ENCODE data around the gene SYT7.
A peak's percentile ranks its signal among the peaks of the same experiment; 100 is the strongest.
"Not testable (repeated sequence)": the region's sequence is repeated elsewhere in the genome, so short reads cannot be mapped to it uniquely, and the experiment has no call there.

The SYT7 gene

GRCh38 chr11:61581030-61581928 lies at the start of gene SYT7:
Gene SYT7, minus strand, starts transcription at chr11:61581076. Its CDS starts 256 bp downstream, at chr11:61580820.
- DNase-seq, result peak; percentile 96

DNA sequence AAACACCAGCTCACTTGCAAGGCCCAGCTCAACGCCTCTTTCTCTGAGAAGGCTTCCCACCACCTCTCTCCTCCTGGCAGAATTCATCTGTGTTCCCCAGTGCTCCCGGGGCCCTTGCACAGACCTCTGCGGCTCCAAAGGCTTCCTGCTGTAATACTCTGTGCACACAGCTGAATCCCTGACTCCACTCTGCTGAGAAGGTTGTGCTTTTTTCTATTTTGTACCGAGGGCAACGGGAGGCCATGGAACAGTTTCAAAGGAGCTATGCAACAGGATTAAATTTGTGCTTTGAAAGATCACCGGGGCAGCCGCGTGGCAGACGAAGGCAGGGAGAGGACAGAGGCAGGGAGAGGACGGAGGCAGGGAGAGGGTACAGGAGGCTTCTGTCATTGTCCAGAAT lies 49.2 kb upstream of the SYT7 start:
- DNase-seq, result no peak

- DNase-seq, result no peak
Observed at GRCh38 chr11:61629082-61629833, 48.4 kb upstream of the SYT7 start.

DNA sequence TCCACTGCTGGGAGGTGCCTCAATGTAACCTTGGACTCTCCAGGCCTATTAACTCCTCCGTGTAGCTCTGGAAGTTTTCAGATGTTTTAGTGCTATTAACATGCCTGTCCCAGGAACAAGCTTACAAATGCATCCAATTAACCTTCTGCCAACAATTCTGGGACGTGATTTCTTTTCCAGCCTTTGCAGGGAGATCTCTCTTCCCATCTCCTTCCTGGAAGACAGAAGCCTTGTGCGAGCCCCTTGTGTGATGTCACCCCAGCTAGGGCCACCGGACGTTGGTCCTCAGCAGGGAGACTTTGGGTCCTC lies 47.7 kb upstream of the SYT7 start:
- no peak for DNase-seq

DNA sequence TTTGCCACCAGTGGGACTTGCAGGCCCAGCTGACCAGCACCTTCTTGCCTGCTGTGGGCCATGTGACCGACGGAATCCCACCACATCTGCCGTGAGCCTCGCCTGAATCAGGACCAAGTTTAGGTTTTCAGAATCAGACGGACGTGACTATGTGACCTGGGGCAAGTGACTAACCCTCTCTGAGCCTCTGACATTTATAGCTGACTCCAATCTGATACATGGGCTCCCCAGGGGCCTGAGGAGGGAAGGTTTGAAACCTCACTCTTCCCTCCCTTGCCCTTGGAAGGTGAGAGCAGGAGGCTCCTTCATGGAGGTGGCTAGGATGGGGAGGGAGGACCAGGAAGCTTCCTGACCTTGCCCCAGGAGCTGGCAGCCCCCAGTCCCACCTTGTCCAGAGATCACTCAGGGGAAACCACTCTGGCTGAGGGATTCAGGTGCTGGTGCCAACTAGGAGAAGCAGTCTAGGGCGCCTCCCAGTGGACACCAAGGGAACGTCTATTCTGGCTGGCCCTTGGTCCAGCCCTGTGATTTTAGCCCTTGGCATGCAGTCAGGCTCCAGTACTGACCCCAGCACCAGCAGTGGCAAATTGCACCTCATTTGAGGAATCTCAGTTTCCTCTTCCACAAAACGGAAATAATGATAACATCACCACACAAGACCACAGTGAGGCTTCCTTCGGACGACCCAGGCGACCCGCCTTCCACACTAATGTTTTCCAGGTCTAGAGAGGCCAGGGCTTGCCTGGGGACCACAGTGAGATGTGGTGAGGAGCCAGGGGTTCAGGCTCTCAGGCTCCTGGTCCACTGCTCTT lies 47.2 kb upstream of the SYT7 start:
- DNase-seq, result peak; percentile 44

DNA sequence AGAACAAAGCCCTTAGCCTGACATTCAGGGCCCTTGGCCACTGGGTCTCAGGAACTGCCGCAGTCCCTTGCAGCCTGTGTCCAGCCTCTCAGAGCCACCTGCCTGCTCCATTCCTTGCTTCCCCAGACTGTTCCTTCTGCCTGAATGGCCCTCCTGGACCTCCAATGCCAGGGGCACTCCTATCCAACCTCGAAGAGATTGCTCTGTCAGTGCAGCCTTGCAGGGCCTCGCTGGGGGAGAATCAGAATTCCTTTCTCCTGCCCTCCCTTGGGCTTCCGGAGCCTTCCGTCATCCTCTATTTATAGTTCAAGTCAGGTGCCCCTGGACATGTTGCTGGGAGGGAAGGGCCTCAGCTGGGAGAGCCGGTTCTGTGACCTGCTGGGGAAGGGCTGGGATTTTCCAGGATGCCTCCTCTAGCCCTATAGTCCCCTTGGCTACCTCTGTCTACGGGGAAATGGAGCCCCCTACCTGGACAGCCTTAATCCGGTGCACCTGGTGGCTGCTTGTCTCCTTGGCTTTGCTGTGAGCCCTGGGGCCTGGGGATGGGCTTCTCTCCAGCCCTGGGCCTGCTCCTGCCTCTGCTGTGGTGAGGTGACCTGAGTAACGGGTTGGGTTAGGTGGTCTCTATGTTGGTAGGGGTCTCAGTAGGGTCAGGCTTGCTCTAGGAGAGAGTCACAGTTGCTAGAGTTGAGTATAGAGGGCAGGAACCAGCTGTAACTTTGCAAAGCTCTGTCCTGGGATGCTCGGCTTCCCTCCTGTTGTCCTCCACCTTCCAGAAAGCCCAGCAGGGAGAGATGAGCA lies 45.9 kb upstream of the SYT7 start:
- no peak for DNase-seq

- DNase-seq, result no peak
Observed at GRCh38 chr11:61625525-61625924, 44.6 kb upstream of the SYT7 start.

GRCh38 chr11:61621917-61622585 lies 41.2 kb upstream of the SYT7 start:
- DNase-seq, result no peak

- no peak for DNase-seq
Observed at GRCh38 chr11:61619471-61620226, 38.8 kb upstream of the SYT7 start.

DNA sequence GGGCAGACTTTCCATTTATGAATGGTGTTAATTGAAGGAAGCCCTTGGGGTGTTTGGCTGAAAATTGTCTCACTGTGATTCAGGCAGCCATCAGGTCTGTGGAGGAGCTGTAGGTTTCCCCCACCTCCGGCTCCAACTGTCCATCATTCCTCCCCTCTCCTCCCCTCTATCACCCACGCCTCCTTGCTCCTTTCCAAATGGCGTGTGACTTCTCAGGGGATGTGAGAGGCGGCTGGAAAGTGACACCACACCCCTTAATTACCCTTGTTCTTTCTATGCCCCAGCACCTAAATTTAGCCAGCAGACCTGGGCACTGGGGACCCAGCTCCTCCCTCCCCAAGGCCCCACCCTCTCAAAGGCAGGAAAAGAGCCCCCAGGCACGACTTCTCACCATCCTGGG lies 38.1 kb upstream of the SYT7 start:
- DNase-seq, result no peak

DNA sequence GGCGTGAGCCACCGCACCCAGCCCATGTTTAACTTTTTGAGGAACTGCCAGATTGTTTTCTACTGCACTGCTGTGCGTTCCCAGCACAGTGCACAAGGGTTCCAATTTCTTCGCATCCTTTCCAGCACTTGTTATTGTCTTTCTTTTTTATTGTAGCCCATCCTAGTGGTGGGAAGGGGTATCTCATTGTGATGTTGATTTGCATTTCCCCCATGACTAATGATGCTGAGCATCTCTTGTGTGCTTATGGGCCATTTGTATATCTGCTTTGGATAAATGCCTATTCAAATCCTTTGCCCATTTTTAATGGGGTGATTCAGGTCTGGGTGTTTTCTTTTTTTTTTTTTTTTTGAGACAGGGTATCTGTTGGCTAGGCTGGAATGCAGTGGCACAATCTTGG lies 36.6 kb upstream of the SYT7 start:
- no peak for DNase-seq

GRCh38 chr11:61616434-61616833 lies 35.6 kb upstream of the SYT7 start:
- DNase-seq, result no peak

DNA sequence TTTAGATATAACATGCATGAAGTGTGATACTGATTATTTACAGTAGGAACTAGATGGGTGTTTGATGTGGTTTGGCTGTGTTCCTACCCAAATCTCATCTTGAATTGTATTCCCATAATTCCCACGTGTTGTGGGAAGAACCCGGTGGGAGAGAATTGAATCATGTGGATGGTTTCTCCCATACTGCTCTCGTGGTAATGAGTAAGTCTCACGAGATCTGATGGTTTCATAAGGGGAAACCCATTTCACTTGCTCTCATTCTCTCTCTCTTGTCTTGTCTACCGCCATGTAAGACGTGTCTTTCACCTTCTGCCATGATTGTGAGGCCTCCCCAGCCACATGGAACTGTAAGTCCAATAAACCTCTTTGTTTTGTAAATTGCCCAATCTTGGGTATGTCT lies 33.9 kb upstream of the SYT7 start:
- DNase-seq, result not testable (repeated sequence)

DNA sequence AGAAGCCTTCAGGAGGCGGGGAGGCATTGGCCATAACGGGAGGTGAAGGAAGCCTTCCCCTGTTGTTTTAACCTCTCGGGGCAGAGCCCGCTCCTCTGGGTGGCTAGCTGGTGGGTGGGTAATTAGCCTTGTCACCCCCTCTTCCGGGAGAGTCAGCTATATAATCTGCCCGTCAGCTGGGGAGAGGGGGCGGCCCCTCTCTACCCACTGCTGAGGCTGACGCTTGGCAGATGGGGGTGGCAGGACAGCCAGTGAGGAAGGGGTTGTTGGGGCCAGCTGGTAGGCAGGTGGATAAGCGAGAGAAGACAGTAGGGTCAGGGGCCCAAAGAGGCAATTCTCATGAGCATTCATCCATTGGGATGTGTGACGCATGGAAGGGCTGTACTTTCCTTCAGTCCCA lies 33.0 kb upstream of the SYT7 start:
- DNase-seq, result no peak

- no peak for DNase-seq
Observed at GRCh38 chr11:61613051-61613450, 32.2 kb upstream of the SYT7 start.

DNA sequence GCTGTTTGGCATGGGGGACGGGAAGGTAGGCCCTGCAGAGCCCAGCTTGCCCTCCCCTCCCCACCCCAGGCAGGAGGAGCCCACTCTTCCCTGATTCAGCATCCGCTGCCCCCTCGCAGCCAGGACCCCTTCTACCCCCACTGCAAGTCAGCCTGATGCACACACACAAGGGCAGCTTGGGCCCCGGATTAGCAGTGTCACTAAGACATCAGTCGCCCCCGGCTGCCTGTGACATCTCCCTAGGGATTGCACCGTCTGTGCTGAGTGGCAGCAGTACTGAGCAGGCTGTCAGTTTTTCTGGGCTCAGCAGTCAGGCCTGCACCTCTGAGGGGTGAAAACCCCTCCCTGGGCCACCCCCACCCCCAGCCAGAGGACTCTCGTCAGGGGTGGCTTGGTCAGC lies 30.4 kb upstream of the SYT7 start:
- DNase-seq, result no peak

- DNase-seq, result no peak
Observed at GRCh38 chr11:61610905-61611304, 30.0 kb upstream of the SYT7 start.

DNA sequence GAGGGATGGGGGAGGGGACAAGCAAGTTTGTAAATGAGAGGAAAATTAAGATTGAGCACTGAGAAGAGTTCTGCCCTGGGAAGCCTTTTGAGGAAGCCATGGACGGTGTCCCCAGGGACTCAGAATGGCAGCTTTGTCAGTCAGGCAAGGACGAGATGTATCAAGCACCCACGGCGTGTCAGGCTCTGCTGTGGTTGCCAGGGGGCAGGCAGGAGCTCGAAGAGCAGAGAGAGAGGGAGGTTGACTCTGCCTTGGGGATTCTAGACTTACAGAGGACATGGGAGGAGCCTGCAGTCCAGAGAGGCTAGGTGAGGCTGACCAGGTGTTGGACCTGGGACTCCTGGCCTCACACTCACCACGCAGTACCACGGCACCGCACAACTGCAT lies 29.1 kb upstream of the SYT7 start:
- no peak for DNase-seq

- DNase-seq, result no peak
Observed at GRCh38 chr11:61609000-61609979, 28.4 kb upstream of the SYT7 start.

Data from activated CD4-positive, alpha-beta T cell treated with anti-CD3 and anti-CD28 coated beads, Interleukin-2, Interleukin-6, amounts not matched to agents 100 ng/mL and 50 ng/mL, durations not matched to agents 16 hours and 8 hours (primary cell).